ENCODE measurements around the gene SLC7A7. TPM values are rescaled to one million over a fixed set of nuclear protein-coding genes. Genes with fewer than 3 reads are reported as not detected.

Gene SLC7A7
- total and polyA plus RNA-seq, 2 of the 13 experiments (the other 11 are each of a cell fraction or from before 2014, with no cell fraction given), result 0.13 to 0.63 TPM

DNA sequence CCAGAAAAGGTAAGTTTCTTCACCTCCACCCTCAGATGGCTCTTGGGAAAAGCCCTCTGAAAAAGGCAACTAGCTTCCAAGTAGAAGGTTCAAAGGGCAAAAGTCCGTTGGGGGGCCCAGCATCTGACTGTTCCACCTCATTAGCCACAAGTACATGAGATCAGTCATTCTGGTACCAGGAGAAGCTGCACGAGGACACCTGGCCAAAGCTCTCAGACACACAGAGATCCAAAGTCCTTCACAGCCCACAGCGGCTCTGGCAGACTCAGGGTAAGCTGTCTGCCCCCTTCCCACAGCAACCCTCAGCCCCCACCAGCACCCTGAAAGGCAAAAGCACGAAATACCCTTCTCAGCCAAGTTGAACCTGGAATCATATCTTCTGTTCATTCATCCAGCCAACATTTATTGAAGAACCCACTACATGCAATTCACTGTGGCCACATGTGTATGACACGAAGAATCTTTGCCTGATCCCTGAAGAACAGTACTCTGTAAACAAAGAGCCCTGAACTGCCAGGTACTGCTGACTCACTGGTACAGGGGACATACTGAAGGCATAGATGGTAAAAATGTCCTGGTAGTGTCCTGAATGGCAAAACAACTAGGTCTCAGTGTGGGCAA, 19.0 kb downstream of the SLC7A7 start (continued):
- TF ChIP-seq, protein P1, sequence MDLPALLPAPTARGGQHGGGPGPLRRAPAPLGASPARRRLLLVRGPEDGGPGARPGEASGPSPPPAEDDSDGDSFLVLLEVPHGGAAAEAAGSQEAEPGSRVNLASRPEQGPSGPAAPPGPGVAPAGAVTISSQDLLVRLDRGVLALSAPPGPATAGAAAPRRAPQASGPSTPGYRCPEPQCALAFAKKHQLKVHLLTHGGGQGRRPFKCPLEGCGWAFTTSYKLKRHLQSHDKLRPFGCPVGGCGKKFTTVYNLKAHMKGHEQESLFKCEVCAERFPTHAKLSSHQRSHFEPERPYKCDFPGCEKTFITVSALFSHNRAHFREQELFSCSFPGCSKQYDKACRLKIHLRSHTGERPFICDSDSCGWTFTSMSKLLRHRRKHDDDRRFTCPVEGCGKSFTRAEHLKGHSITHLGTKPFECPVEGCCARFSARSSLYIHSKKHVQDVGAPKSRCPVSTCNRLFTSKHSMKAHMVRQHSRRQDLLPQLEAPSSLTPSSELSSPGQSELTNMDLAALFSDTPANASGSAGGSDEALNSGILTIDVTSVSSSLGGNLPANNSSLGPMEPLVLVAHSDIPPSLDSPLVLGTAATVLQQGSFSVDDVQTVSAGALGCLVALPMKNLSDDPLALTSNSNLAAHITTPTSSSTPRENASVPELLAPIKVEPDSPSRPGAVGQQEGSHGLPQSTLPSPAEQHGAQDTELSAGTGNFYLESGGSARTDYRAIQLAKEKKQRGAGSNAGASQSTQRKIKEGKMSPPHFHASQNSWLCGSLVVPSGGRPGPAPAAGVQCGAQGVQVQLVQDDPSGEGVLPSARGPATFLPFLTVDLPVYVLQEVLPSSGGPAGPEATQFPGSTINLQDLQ (CRISPR knock-in tag; IDR thresholded peaks at IDR 0.05), result no peak
- TF ChIP-seq, protein P2, sequence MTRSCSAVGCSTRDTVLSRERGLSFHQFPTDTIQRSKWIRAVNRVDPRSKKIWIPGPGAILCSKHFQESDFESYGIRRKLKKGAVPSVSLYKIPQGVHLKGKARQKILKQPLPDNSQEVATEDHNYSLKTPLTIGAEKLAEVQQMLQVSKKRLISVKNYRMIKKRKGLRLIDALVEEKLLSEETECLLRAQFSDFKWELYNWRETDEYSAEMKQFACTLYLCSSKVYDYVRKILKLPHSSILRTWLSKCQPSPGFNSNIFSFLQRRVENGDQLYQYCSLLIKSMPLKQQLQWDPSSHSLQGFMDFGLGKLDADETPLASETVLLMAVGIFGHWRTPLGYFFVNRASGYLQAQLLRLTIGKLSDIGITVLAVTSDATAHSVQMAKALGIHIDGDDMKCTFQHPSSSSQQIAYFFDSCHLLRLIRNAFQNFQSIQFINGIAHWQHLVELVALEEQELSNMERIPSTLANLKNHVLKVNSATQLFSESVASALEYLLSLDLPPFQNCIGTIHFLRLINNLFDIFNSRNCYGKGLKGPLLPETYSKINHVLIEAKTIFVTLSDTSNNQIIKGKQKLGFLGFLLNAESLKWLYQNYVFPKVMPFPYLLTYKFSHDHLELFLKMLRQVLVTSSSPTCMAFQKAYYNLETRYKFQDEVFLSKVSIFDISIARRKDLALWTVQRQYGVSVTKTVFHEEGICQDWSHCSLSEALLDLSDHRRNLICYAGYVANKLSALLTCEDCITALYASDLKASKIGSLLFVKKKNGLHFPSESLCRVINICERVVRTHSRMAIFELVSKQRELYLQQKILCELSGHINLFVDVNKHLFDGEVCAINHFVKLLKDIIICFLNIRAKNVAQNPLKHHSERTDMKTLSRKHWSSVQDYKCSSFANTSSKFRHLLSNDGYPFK (CRISPR knock-in tag; IDR thresholded peaks at IDR 0.05; ENCODE audit: borderline replicate concordance), result no peak
- TF ChIP-seq, protein P3, sequence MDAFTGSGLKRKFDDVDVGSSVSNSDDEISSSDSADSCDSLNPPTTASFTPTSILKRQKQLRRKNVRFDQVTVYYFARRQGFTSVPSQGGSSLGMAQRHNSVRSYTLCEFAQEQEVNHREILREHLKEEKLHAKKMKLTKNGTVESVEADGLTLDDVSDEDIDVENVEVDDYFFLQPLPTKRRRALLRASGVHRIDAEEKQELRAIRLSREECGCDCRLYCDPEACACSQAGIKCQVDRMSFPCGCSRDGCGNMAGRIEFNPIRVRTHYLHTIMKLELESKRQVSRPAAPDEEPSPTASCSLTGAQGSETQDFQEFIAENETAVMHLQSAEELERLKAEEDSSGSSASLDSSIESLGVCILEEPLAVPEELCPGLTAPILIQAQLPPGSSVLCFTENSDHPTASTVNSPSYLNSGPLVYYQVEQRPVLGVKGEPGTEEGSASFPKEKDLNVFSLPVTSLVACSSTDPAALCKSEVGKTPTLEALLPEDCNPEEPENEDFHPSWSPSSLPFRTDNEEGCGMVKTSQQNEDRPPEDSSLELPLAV (CRISPR knock-in tag; conservative IDR thresholded peaks at IDR 0.05; ENCODE audit: low read depth), result no peak
- TF ChIP-seq GATAD2A (CRISPR knock-in tag; IDR thresholded peaks at IDR 0.05) (peak; percentile 35; the same call in 1 of the 2 replicates), MTA1 (CRISPR knock-in tag; IDR thresholded peaks at IDR 0.05; ENCODE audit: borderline replicate concordance) (no peak; the same call in 1 of the 2 replicates)
- TF ChIP-seq, protein P4, sequence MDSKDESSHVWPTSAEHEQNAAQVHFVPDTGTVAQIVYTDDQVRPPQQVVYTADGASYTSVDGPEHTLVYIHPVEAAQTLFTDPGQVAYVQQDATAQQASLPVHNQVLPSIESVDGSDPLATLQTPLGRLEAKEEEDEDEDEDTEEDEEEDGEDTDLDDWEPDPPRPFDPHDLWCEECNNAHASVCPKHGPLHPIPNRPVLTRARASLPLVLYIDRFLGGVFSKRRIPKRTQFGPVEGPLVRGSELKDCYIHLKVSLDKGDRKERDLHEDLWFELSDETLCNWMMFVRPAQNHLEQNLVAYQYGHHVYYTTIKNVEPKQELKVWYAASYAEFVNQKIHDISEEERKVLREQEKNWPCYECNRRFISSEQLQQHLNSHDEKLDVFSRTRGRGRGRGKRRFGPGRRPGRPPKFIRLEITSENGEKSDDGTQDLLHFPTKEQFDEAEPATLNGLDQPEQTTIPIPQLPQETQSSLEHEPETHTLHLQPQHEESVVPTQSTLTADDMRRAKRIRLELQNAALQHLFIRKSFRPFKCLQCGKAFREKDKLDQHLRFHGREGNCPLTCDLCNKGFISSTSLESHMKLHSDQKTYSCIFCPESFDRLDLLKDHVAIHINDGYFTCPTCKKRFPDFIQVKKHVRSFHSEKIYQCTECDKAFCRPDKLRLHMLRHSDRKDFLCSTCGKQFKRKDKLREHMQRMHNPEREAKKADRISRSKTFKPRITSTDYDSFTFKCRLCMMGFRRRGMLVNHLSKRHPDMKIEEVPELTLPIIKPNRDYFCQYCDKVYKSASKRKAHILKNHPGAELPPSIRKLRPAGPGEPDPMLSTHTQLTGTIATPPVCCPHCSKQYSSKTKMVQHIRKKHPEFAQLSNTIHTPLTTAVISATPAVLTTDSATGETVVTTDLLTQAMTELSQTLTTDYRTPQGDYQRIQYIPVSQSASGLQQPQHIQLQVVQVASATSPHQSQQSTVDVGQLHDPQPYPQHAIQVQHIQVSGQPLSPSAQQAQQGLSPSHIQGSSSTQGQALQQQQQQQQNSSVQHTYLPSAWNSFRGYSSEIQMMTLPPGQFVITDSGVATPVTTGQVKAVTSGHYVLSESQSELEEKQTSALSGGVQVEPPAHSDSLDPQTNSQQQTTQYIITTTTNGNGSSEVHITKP (CRISPR knock-in tag; IDR thresholded peaks at IDR 0.05; ENCODE audit: low read depth), result 0 out of 2 replicates have a peak, but pooled peaks have one; percentile 49
- TF ChIP-seq, protein P5, sequence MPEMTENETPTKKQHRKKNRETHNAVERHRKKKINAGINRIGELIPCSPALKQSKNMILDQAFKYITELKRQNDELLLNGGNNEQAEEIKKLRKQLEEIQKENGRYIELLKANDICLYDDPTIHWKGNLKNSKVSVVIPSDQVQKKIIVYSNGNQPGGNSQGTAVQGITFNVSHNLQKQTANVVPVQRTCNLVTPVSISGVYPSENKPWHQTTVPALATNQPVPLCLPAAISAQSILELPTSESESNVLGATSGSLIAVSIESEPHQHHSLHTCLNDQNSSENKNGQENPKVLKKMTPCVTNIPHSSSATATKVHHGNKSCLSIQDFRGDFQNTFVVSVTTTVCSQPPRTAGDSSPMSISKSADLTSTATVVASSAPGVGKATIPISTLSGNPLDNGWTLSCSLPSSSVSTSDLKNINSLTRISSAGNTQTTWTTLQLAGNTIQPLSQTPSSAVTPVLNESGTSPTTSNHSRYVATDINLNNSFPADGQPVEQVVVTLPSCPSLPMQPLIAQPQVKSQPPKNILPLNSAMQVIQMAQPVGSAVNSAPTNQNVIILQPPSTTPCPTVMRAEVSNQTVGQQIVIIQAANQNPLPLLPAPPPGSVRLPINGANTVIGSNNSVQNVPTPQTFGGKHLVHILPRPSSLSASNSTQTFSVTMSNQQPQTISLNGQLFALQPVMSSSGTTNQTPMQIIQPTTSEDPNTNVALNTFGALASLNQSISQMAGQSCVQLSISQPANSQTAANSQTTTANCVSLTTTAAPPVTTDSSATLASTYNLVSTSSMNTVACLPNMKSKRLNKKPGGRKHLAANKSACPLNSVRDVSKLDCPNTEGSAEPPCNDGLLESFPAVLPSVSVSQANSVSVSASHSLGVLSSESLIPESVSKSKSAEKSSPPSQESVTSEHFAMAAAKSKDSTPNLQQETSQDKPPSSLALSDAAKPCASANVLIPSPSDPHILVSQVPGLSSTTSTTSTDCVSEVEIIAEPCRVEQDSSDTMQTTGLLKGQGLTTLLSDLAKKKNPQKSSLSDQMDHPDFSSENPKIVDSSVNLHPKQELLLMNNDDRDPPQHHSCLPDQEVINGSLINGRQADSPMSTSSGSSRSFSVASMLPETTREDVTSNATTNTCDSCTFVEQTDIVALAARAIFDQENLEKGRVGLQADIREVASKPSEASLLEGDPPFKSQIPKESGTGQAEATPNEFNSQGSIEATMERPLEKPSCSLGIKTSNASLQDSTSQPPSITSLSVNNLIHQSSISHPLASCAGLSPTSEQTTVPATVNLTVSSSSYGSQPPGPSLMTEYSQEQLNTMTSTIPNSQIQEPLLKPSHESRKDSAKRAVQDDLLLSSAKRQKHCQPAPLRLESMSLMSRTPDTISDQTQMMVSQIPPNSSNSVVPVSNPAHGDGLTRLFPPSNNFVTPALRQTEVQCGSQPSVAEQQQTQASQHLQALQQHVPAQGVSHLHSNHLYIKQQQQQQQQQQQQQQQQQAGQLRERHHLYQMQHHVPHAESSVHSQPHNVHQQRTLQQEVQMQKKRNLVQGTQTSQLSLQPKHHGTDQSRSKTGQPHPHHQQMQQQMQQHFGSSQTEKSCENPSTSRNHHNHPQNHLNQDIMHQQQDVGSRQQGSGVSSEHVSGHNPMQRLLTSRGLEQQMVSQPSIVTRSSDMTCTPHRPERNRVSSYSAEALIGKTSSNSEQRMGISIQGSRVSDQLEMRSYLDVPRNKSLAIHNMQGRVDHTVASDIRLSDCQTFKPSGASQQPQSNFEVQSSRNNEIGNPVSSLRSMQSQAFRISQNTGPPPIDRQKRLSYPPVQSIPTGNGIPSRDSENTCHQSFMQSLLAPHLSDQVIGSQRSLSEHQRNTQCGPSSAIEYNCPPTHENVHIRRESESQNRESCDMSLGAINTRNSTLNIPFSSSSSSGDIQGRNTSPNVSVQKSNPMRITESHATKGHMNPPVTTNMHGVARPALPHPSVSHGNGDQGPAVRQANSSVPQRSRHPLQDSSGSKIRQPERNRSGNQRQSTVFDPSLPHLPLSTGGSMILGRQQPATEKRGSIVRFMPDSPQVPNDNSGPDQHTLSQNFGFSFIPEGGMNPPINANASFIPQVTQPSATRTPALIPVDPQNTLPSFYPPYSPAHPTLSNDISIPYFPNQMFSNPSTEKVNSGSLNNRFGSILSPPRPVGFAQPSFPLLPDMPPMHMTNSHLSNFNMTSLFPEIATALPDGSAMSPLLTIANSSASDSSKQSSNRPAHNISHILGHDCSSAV (CRISPR knock-in tag; IDR thresholded peaks at IDR 0.05; ENCODE audit: borderline replicate concordance), result no peak

Measured in HepG2 (cell line).